H1 (cell line): Measurements from ENCODE around the gene PPARA. TPM values are rescaled to one million over a fixed set of nuclear protein-coding genes. Genes with fewer than 3 reads are reported as not detected.

Experiments
- CHD7 ChIP-seq: fragments of 300-600 bp; sonication (generic); IDR thresholded peaks from 2 replicates; pipeline ENCODE4 v1.7.1; 2012; ENCODE audit warnings: low read length, moderate library complexity, mild to moderate bottlenecking, inconsistent platforms; ENCODE audit not compliant: insufficient replicate concordance
- FOSL1 ChIP-seq: IDR thresholded peaks from 2 replicates; pipeline ENCODE4 v1.6.1; 2011; ENCODE audit warnings: mild to moderate bottlenecking, low read depth, low read length, moderate library complexity; ENCODE audit not compliant: insufficient read depth
- GTF2F1 ChIP-seq: IDR thresholded peaks from 2 replicates; pipeline ENCODE4 v1.6.1; 2012; ENCODE audit warnings: low read depth, low read length, improper control_type of control experiment, borderline replicate concordance
- JUN ChIP-seq: IDR thresholded peaks from 2 replicates; pipeline ENCODE4 v1.6.1; 2011; ENCODE audit warnings: low read depth, mild to moderate bottlenecking, improper control_type of control experiment, low read length
- NANOG ChIP-seq: IDR thresholded peaks from 2 replicates; pipeline ENCODE4 v1.6.1; 2011; ENCODE audit warnings: low read length, low read depth, mild to moderate bottlenecking, inconsistent platforms; ENCODE audit not compliant: insufficient read depth, poor library complexity, severe bottlenecking
- NRF1 ChIP-seq: IDR thresholded peaks from 2 replicates; pipeline ENCODE4 v1.6.1; 2011; ENCODE audit warnings: mild to moderate bottlenecking, low read depth, low read length, improper control_type of control experiment
- RFX5 ChIP-seq: IDR thresholded peaks from 2 replicates; pipeline ENCODE4 v1.6.1; 2011; ENCODE audit warnings: low read depth, low read length, improper control_type of control experiment, borderline replicate concordance
- SIX5 ChIP-seq: IDR thresholded peaks from 2 replicates; pipeline ENCODE4 v1.6.1; 2011; ENCODE audit warnings: mild to moderate bottlenecking, low read depth, low read length
- SRF ChIP-seq: IDR thresholded peaks from 2 replicates; pipeline ENCODE4 v1.6.1; 2011; ENCODE audit warnings: mild to moderate bottlenecking, low read depth, low read length, moderate library complexity
- TBP ChIP-seq: IDR thresholded peaks from 2 replicates; pipeline ENCODE4 v1.6.1; 2011; ENCODE audit warnings: low read depth, low read length, improper control_type of control experiment
- USF2 ChIP-seq: IDR thresholded peaks from 2 replicates; pipeline ENCODE4 v1.6.1; 2011; ENCODE audit warnings: low read length, improper control_type of control experiment
- polyA plus RNA-seq, 7 experiments: library from polyadenylated mRNA; depleted of rRNA in 3 of 7; stranded (reverse) in 5 of 7; unstranded in 2 of 7; fragments of >200 nt in 5 of 7; fragments of 200-250 nt in 2 of 7; gene quantifications; 1 replicate in 5 of 7; 2 replicates in 1 of 7; 4 replicates in 1 of 7; pipeline versions ENCODE4 v1.2.1 to v1.2.3, GENCODE V29; 2011 to 2013; ENCODE audit warnings: missing spikeins in 2 of 7, mixed read lengths in 2 of 7
- total RNA-seq: library from RNA; stranded (reverse); fragmentation: NEBNext Ultra II Directional; extraction: Animal tissue kit (Norgen Biotek cat#: 25700); gene quantifications from 2 replicates; pipeline ENCODE4 v1.2.1, GENCODE V29; 2021

The PPARA gene
- total and polyA plus RNA-seq, 2 of the 8 experiments (the other 6 are each of a cell fraction or from before 2014, with no cell fraction given) = 3.1 to 8.2 TPM

- TF ChIP-seq CHD7 (no peak), FOSL1 (no peak), SIX5 (no peak), USF2 (no peak), SRF (no peak), JUN (no peak), NRF1 (no peak), GTF2F1 (no peak), NANOG (no peak), TBP (no peak), RFX5 (no peak)
These were observed 69.3 kb downstream of the PPARA start (continued) for GRCh38 chr22:46219636-46220035.
